Trophoblast cell (in vitro differentiated cells and primary cell): ENCODE measurements around the gene GRIK4.
A peak's percentile ranks its signal among the peaks of the same experiment; 100 is the strongest.

Experiments used
- DNase-seq, 2 donors: peaks; one replicate each; pipeline ENCODE4 v3.0.0-alpha.2; 2016
- H2AFZ ChIP-seq: 2 replicates; pipeline ENCODE4 v1.6.1; 2013; ENCODE audit warnings: low read length, moderate library complexity, mild to moderate bottlenecking; ENCODE audit not compliant: insufficient read depth, poor library complexity
- H2AK5ac ChIP-seq: 2 replicates; pipeline ENCODE4 v1.6.1; 2013; ENCODE audit warnings: mild to moderate bottlenecking, low read length
- H2BK120ac ChIP-seq: 2 replicates; pipeline ENCODE4 v1.6.1; 2013; ENCODE audit warnings: low read length, mild to moderate bottlenecking, moderate library complexity; ENCODE audit not compliant: insufficient read depth, poor library complexity
- H2BK12ac ChIP-seq: 2 replicates; pipeline ENCODE4 v1.6.1; 2013; ENCODE audit warnings: mild to moderate bottlenecking, low read length, moderate library complexity
- H2BK5ac ChIP-seq: 2 replicates; pipeline ENCODE4 v1.6.1; 2013; ENCODE audit warnings: low read length, low read depth, moderate library complexity, mild to moderate bottlenecking; ENCODE audit not compliant: poor library complexity
- H3K14ac ChIP-seq: 2 replicates; pipeline ENCODE4 v1.6.1; 2013; ENCODE audit warnings: mild to moderate bottlenecking, low read length
- H3K18ac ChIP-seq: 2 replicates; pipeline ENCODE4 v1.6.1; 2013; ENCODE audit warnings: mild to moderate bottlenecking, low read length
- H3K23ac ChIP-seq: 2 replicates; pipeline ENCODE4 v1.6.1; 2013; ENCODE audit warnings: low read length
- H3K27ac ChIP-seq: 2 replicates; pipeline ENCODE4 v1.5.1; 2013; ENCODE audit warnings: low read depth, mild to moderate bottlenecking, inconsistent platforms, low read length, moderate library complexity
- H3K27me3 ChIP-seq: 2 replicates; pipeline ENCODE4 v1.6.1; 2013; ENCODE audit warnings: inconsistent platforms, mild to moderate bottlenecking, low read length, moderate library complexity; ENCODE audit not compliant: insufficient read depth
- H3K36me3 ChIP-seq, 2 experiments: 1 replicate in 1 of 2; 2 replicates in 1 of 2; pipeline ENCODE4 v1.6.1; 2013; ENCODE audit warnings: low read length in 2 of 2, mild to moderate bottlenecking in 2 of 2, moderate library complexity in 1 of 2; ENCODE audit not compliant: insufficient read depth in 2 of 2, control insufficient read depth in 1 of 2
- H3K4ac ChIP-seq: 2 replicates; pipeline ENCODE4 v1.6.1; 2013; ENCODE audit warnings: low read depth, mild to moderate bottlenecking, low read length, moderate library complexity
- H3K4me1 ChIP-seq, 2 experiments: 1 replicate in 1 of 2; 2 replicates in 1 of 2; pipeline ENCODE4 v1.6.1; 2013; ENCODE audit warnings: low read length in 2 of 2, mild to moderate bottlenecking in 2 of 2, moderate library complexity in 1 of 2; ENCODE audit not compliant: insufficient read depth in 2 of 2, control insufficient read depth in 1 of 2
- H3K4me2 ChIP-seq: 2 replicates; pipeline ENCODE4 v1.6.1; 2013; ENCODE audit warnings: inconsistent platforms, mild to moderate bottlenecking, low read length, moderate library complexity
- H3K4me3 ChIP-seq: 2 replicates; pipeline ENCODE4 v1.5.1; 2013; ENCODE audit warnings: mild to moderate bottlenecking, low read depth, low read length, inconsistent platforms
- H3K79me1 ChIP-seq: one replicate; pipeline ENCODE4 v1.6.1; 2013; ENCODE audit warnings: low read length
- H3K79me2 ChIP-seq: 2 replicates; pipeline ENCODE4 v1.6.1; 2013; ENCODE audit warnings: low read length, mild to moderate bottlenecking; ENCODE audit not compliant: control insufficient read depth, insufficient read depth, poor library complexity
- H3K9ac ChIP-seq: 2 replicates; pipeline ENCODE4 v1.6.1; 2013; ENCODE audit warnings: mild to moderate bottlenecking, low read length
- H3K9me3 ChIP-seq: 2 replicates; pipeline ENCODE4 v1.6.1; 2013; ENCODE audit warnings: low read depth, mild to moderate bottlenecking, control low read depth, inconsistent platforms, low read length; ENCODE audit not compliant: insufficient read depth
- H4K12ac ChIP-seq: 2 replicates; pipeline ENCODE4 v1.6.1; 2013; ENCODE audit warnings: low read depth, mild to moderate bottlenecking, low read length, moderate library complexity
- H4K8ac ChIP-seq: 2 replicates; pipeline ENCODE4 v1.6.1; 2013; ENCODE audit warnings: low read depth, mild to moderate bottlenecking, low read length, moderate library complexity
- H4K91ac ChIP-seq: one replicate; pipeline ENCODE4 v1.6.1; 2013; ENCODE audit warnings: low read depth, mild to moderate bottlenecking, low read length, moderate library complexity
- WGBS: extraction: QIAGEN DNeasy Blood & Tissue Kit; methylation state at CpG from one replicate; pipeline ENCODE4 v1.1.7; 2013; ENCODE audit warnings: missing lambda C conversion rate; ENCODE audit not compliant: insufficient read length, insufficient coverage; ENCODE audit errors: extremely low coverage; 5-methylcytosine and 5-hydroxymethylcytosine counted together

Gene GRIK4

DNA sequence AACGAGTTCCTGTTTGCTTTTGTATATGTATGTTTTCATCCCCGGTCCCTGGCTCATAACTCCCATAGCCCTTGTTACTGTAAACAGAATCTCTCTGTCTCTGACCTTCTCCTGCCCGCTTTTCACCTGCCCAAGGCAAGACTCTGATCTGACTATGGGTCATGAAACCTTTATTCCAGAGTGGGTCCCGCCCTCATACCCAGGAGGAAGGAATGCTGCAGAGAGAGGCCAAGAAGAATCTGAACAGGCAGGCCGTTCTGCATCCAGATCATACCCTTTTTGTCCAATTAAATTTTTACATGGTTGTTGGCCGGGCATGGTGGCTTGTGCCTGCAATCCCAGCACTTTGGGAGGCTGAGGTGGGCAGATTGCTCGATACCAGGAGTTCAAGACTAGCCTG is 39.6 kb downstream of the GRIK4 start:
- Histone ChIP-seq H3K4me3 (no peak overlapping the region), H3K4ac (no peak overlapping the region), H3K79me1 (peaks cover 6% of the 10 kb centered on the region), H3K14ac (no peak overlapping the region), H2AK5ac (no peak overlapping the region), H4K91ac (no peak overlapping the region), H3K9ac (no peak overlapping the region), H3K79me2 (peaks cover 2% of the 10 kb centered on the region), H4K12ac (no peak overlapping the region), H4K8ac (no peak overlapping the region), H3K36me3 (no peaks in the 10 kb centered on the region), H3K9me3 (peaks cover 3% of the 10 kb centered on the region), H2BK5ac (no peak overlapping the region), H3K4me2 (no peak overlapping the region), H2BK12ac (no peak overlapping the region), H3K27me3 (no peaks in the 10 kb centered on the region), H3K27ac (no peak overlapping the region), H2BK120ac (no peak overlapping the region), H2AFZ (no peak overlapping the region), H3K18ac (no peak overlapping the region), H3K23ac (no peak overlapping the region), H3K4me1 (peaks cover 21 to 34% of the 10 kb centered on the region in 2 experiments)
- peak; percentile 89 to 93 for DNase-seq
- no CpG with 5 or more reads among the region's 7 CpGs for WGBS

DNA sequence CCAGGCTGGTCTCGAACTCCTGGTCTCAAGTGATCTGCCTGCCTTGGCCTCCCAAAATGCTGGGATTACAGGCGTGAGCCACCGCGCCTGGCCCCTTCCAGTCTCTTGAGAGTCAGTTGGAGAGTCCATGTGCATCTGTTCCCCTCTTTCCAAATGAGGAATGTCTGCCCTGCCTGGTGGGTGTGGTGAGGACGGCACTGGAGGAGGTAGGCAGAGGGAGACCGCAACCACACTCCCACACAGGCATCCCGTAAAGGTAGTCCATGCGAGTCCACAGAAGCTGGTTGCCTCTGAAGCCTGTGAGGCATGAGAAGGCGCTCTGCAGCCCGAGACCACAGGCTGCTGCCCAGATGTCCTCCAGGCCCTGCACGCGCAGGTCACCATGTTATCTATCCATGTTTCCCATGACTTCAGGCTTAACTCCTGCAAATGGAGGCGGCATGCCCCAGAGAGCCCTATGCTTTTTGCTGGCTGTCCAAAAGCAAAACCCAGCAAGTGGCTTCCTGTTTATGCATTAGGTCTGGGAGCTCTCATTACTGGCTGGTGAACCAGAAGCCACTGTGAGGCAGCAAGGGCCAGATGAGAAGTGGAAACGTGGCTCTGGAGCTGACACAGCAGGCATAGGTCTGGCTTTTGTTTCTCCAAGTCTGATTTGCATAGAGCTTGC is 43.4 kb downstream of the GRIK4 start:
- H3K18ac ChIP-seq: no peak overlapping the region
- no peaks in the 10 kb centered on the region for H3K36me3 ChIP-seq
- H2BK120ac ChIP-seq: no peak overlapping the region
- H3K23ac ChIP-seq: no peak overlapping the region
- no peak overlapping the region for H2AK5ac ChIP-seq
- H3K4me2 ChIP-seq: no peak overlapping the region
- peaks cover 7 to 18% of the 10 kb centered on the region in 2 experiments for H3K4me1 ChIP-seq
- H3K27ac ChIP-seq: no peak overlapping the region
- no peak overlapping the region for H4K8ac ChIP-seq
- H4K91ac ChIP-seq: no peak overlapping the region
- H4K12ac ChIP-seq: no peak overlapping the region
- no peak overlapping the region for H3K9ac ChIP-seq
- WGBS: no CpG with 5 or more reads among the region's 14 CpGs
- no peak overlapping the region for H2AFZ ChIP-seq
- no peak overlapping the region for H3K4me3 ChIP-seq
- peaks cover 3% of the 10 kb centered on the region for H3K79me1 ChIP-seq
- no peak for DNase-seq
- no peak overlapping the region for H2BK5ac ChIP-seq
- no peaks in the 10 kb centered on the region for H3K79me2 ChIP-seq
- no peak overlapping the region for H2BK12ac ChIP-seq
- H3K9me3 ChIP-seq: peaks cover 3% of the 10 kb centered on the region
- H3K4ac ChIP-seq: no peak overlapping the region
- H3K14ac ChIP-seq: no peak overlapping the region
- H3K27me3 ChIP-seq: no peaks in the 10 kb centered on the region

DNA sequence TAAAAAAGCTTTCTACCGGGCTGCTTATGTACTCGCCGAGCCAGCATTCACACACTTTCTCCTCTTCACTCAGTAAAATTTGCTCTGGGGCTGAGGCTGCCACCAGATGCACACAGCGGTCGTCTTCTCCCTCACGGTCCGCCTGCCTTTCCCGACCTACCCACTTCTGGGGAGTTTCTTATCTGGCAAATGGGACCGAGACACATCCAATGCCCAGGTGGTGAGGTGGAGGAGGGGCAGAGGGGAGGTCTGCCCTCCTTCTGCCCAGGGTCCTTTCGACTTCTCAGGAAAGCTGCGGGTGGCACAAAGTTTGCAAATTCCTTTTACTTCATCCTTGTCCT is 43.9 kb downstream of the GRIK4 start:
- Histone ChIP-seq H3K9ac (no peak overlapping the region), H2BK120ac (no peak overlapping the region), H4K8ac (no peak overlapping the region), H3K23ac (no peak overlapping the region), H2BK5ac (no peak overlapping the region), H3K4me1 (peaks cover 7 to 17% of the 10 kb centered on the region in 2 experiments), H2BK12ac (no peak overlapping the region), H3K4ac (no peak overlapping the region), H2AK5ac (no peak overlapping the region), H2AFZ (peak overlapping the region; percentile 32), H3K4me3 (no peak overlapping the region), H3K9me3 (peaks cover 3% of the 10 kb centered on the region), H3K79me2 (no peaks in the 10 kb centered on the region), H3K4me2 (no peak overlapping the region), H3K27me3 (no peaks in the 10 kb centered on the region), H3K79me1 (peaks cover 3% of the 10 kb centered on the region), H3K27ac (no peak overlapping the region), H4K12ac (no peak overlapping the region), H4K91ac (no peak overlapping the region), H3K18ac (no peak overlapping the region), H3K14ac (no peak overlapping the region), H3K36me3 (no peaks in the 10 kb centered on the region)
- DNase-seq: no peak
- no CpG with 5 or more reads among the region's 11 CpGs for WGBS

DNA sequence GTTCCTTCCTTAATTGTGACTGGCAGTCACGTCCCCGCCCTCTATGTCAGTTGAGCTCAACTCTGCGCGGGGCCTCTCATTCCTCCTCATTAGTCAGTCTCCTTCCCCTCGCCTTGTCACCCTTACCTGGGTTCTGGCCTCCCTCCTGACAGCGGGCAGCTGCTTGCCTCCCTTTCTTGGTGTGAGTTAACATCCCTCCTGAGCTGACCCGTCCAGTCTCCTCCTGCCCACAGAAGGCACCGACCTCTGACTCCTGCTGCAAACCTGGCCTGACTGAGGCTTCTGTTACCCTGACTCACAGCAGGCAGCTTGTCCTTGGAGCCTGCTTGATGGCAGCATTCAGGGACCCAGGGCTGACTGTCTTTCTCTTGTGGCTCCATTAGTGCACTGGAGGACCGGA is 45.2 kb downstream of the GRIK4 start:
- no peak overlapping the region for H4K12ac ChIP-seq
- no CpG with 5 or more reads among the region's 9 CpGs for WGBS
- H3K4me3 ChIP-seq: no peak overlapping the region
- H3K27ac ChIP-seq: no peak overlapping the region
- DNase-seq: no peak
- H3K79me1 ChIP-seq: peaks cover 3% of the 10 kb centered on the region
- no peak overlapping the region for H2BK120ac ChIP-seq
- H2AK5ac ChIP-seq: no peak overlapping the region
- H3K36me3 ChIP-seq: no peaks in the 10 kb centered on the region
- H3K27me3 ChIP-seq: no peaks in the 10 kb centered on the region
- no peak overlapping the region for H3K9ac ChIP-seq
- H2BK5ac ChIP-seq: no peak overlapping the region
- H3K23ac ChIP-seq: no peak overlapping the region
- H3K4me1 ChIP-seq: peaks cover 3 to 11% of the 10 kb centered on the region in 2 experiments
- H2AFZ ChIP-seq: no peak overlapping the region
- no peak overlapping the region for H3K4me2 ChIP-seq
- H3K18ac ChIP-seq: no peak overlapping the region
- no peak overlapping the region for H2BK12ac ChIP-seq
- H3K14ac ChIP-seq: no peak overlapping the region
- H3K9me3 ChIP-seq: peaks cover 3% of the 10 kb centered on the region
- H3K79me2 ChIP-seq: no peaks in the 10 kb centered on the region
- no peak overlapping the region for H4K8ac ChIP-seq
- no peak overlapping the region for H3K4ac ChIP-seq
- no peak overlapping the region for H4K91ac ChIP-seq
